Heart right ventricle (tissue), 16 donors: Measurements from ENCODE around the gene PIM1. TPM values are rescaled to one million over a fixed set of nuclear protein-coding genes. Genes with fewer than 3 reads are reported as not detected.
A peak's percentile ranks its signal among the peaks of the same experiment; 100 is the strongest.

Source experiments
- ATAC-seq, 8 donors: fragments of 200-7000 bp; cut with Tn5 transposase; one replicate each; pipeline ENCODE4 v1.9.1; 2020; ENCODE audit warnings: mild to moderate bottlenecking in 8 of 8, moderate library complexity in 8 of 8, moderate number of reproducible peaks in 1 of 8
- DNase-seq, 2 donors: peaks; one replicate each; pipeline ENCODE4 v3.0.0-alpha.2; 2020
- H3K27ac ChIP-seq, 10 donors: fragments of 200-600 bp; sonication (generic) in 2 of 10; one replicate each; pipeline versions ENCODE4 v1.5.0 to v1.8.0; 2020 to 2022; ENCODE audit warnings: mild to moderate bottlenecking in 3 of 10
- H3K27me3 ChIP-seq, 7 donors: fragments of 200-600 bp; one replicate each; pipeline ENCODE4 v1.8.0; 2021 to 2022; ENCODE audit warnings: mild to moderate bottlenecking in 2 of 7
- H3K36me3 ChIP-seq, 9 donors: fragments of 200-600 bp; sonication (generic) in 1 of 9; one replicate each; pipeline versions ENCODE4 v1.5.0 to v1.8.0; 2020 to 2022; ENCODE audit warnings: mild to moderate bottlenecking in 2 of 9
- H3K4me1 ChIP-seq, 9 donors: fragments of 200-600 bp; sonication (generic) in 1 of 9; one replicate each; pipeline versions ENCODE4 v1.5.0 to v1.8.0; 2020 to 2022; ENCODE audit warnings: mild to moderate bottlenecking in 4 of 9
- H3K4me3 ChIP-seq, 10 donors: fragments of 200-600 bp; sonication (generic) in 2 of 10; one replicate each; pipeline versions ENCODE4 v1.5.0 to v1.8.0; 2020 to 2022; ENCODE audit warnings: mild to moderate bottlenecking in 7 of 10, moderate library complexity in 2 of 10
- H3K9me3 ChIP-seq, 11 donors: fragments of 200-600 bp in 10 of 11; sonication (generic) in 2 of 11; one replicate each; pipeline versions ENCODE4 v1.5.0 to v1.8.0; 2013 to 2022; ENCODE audit warnings: mild to moderate bottlenecking in 2 of 11, control low read depth in 1 of 11, moderate library complexity in 1 of 11
- CTCF ChIP-seq, 9 donors: fragments of 200-600 bp; sonication (generic) in 2 of 9; IDR thresholded peaks; one replicate each; pipeline versions ENCODE4 v1.5.0 to v1.8.0; 2021 to 2022; ENCODE audit warnings: antibody characterized with exemption in 9 of 9, mild to moderate bottlenecking in 5 of 9, moderate library complexity in 1 of 9
- WGBS, 2 donors: extraction: QIAGEN DNeasy Blood & Tissue Kit; methylation state at CpG; one replicate each; pipeline ENCODE4 v1.1.7; 2013; ENCODE audit warnings: inconsistent platforms in 1 of 2; 5-methylcytosine and 5-hydroxymethylcytosine counted together
- intact Hi-C, 10 donors: fragments of 100-400 bp; cut with DNase I; formaldehyde crosslinking; loops; one replicate each; pipeline versions ENCODE4 v1.11.1 to v1.14.2; 2022
- polyA plus RNA-seq, 2 donors: library from polyadenylated mRNA; stranded (reverse); fragments of 200-250 nt; gene quantifications; one replicate each; pipeline ENCODE4 v1.2.3, GENCODE V29; 2013
- total RNA-seq, 10 donors: library from RNA; stranded (reverse); fragmentation: NEBNext Ultra II Directional in 3 of 10; extraction: Animal tissue kit (Norgen Biotek cat#: 25700) in 3 of 10; gene quantifications; one replicate each; pipeline versions ENCODE4 v1.2.1 to v1.2.4, GENCODE V29; 2021 to 2023
- donor health status: Arrhythmogenic right ventricular cardiomyopathy.
- donor health status: ischemic (EF 13 %, LVEDD 7.1; RV severe dilation, severe dysfunction).
- donor health status: healthy with polysubstance abuse.
- donor health status: DM: no; HTN: yes; CAD: no.
- donor health status: DM: no; HTN: no; CAD: no.
- donor health status: ischemic (EF 25% LVEDD 6.9; RV normal size, moderate dysfunction).
- donor health status: ischemic (EF 25% LVEDD 5.7; RV mildly dilated, moderate dysfunction).
- donor health status: healthy.
- donor health status: DM: yes; HTN: yes; CAD: no.
- donor health status: Ischemic cardiomyopathy.
- donor health status: ischemic (EF 35%, LVEDD 5.7; RV mildly dilated, moderate dysfunction).
- donor health status: nonischemic (EF 11% LVEDD 7.7; RV severe dilation, severe dysfunction).
- donor health status: DM: yes; HTN: yes; CAD: no.
- donor health status: PGD.
- donor health status: ischemic (EF 29% LVEDD 5.4; RV normal size, mild dysfunction).
- donor health status: nonischemic (EF 23%, LVEDD 6.1; RV moderate dilation, normal function).

PIM1 gene
- total and polyA plus RNA-seq, 12 donors = 9.2 to 106 (median 16.3) TPM

GRCh38 chr6:37200085-37200484 is 30.1 kb downstream of the PIM1 start:
- Histone ChIP-seq H3K36me3 (no peaks in the 10 kb centered on the region), H3K27ac (no peak overlapping the region), H3K9me3 (no peaks in the 10 kb centered on the region), H3K4me1 (peaks cover 0 to 21% (median 0%) of the 10 kb centered on the region in 9 donors), H3K4me3 (no peak overlapping the region), H3K27me3 (peaks cover 0 to 7% (median 0%) of the 10 kb centered on the region in 7 donors)
- WGBS, 2 donors = 73 to 86% methylated on average over 5 of the region's 5 CpGs
- TF ChIP-seq CTCF (IDR thresholded peaks at IDR 0.05) = no peak
- DNase-seq = no peak
- intact Hi-C loops = loop anchor here in 2 of 10 donors (10.0 kb wide), 3 partner anchors 305 to 435 kb away; partner anchors contain the start of gene C6orf89 (in 1 of the 2)
- ATAC-seq = no peak

- 88 to 90% methylated on average over 1 of the region's 1 CpG for WGBS, 2 donors
- no peak for ATAC-seq
- intact Hi-C loops = loop anchor here in 2 of 10 donors (10.0 kb wide), 3 partner anchors 307 to 437 kb away; partner anchors contain the start of gene C6orf89 (in 1 of the 2)
Observed at GRCh38 chr6:37201726-37202125, 31.8 kb downstream of the PIM1 start.

GRCh38 chr6:37202788-37203491 is 33.0 kb downstream of the PIM1 start:
- WGBS, 2 donors = 60 to 69% methylated on average over 7 of the region's 7 CpGs
- Histone ChIP-seq H3K36me3 (no peaks in the 10 kb centered on the region), H3K27ac (no peak overlapping the region), H3K4me3 (no peak overlapping the region), H3K27me3 (peaks cover 0 to 7% (median 0%) of the 10 kb centered on the region in 7 donors), H3K4me1 (peaks cover 0 to 42% (median 0%) of the 10 kb centered on the region in 9 donors), H3K9me3 (no peaks in the 10 kb centered on the region)
- no peak for TF ChIP-seq CTCF (IDR thresholded peaks at IDR 0.05)
- ATAC-seq (no peak), DNase-seq (no peak)
- intact Hi-C loops = loop anchor here in 2 of 10 donors (10.0 kb wide), 3 partner anchors 308 to 438 kb away; partner anchors contain the start of gene C6orf89 (in 1 of the 2)

More at GRCh38 chr6:37201726-37202125, 31.8 kb downstream of the PIM1 start:
- DNase-seq = no peak
- no peaks in the 10 kb centered on the region for H3K9me3 ChIP-seq
- peaks cover 0 to 33% (median 0%) of the 10 kb centered on the region in 9 donors for H3K4me1 ChIP-seq
- no peak overlapping the region for H3K4me3 ChIP-seq
- TF ChIP-seq CTCF (IDR thresholded peaks at IDR 0.05) = no peak
- H3K36me3 ChIP-seq = no peaks in the 10 kb centered on the region
- peaks cover 0 to 7% (median 0%) of the 10 kb centered on the region in 7 donors for H3K27me3 ChIP-seq
- H3K27ac ChIP-seq = no peak overlapping the region

DNA sequence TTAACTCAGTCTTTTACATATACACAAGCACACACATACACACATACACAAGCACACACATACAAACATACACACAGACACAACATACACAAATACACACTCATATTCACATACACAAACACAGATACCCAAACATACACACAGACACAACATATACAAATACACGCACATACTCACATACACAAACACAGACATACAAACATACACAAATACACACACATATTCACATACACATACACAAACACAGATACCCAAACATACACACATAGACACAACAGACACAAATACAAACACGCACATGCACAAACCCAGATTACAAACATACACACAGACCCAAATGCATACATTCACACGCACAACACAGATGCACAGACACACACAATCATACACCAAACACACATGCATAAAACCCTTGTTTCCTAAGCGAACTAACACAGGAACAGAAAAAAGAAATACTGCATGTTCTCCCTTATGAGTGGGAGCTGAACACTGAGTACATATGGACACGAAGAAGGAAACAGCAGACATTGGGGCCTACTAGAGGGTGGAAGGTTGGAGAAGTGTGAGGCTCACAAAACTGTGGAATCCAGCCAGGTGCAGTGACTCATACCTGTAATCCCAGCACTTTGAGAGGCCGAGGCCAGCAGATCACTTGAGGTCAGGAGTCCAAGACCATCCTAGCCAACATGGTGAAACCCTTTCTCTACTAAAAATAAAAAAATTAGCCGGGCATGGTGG is 34.2 kb downstream of the PIM1 start:
- intact Hi-C loops = loop anchor here in 2 of 10 donors (10.0 kb wide), 3 partner anchors 309 to 439 kb away; partner anchors contain the start of gene C6orf89 (in 1 of the 2)
- Histone ChIP-seq H3K4me1 (peaks cover 0 to 49% (median 0%) of the 10 kb centered on the region in 9 donors), H3K27me3 (peaks cover 0 to 7% (median 0%) of the 10 kb centered on the region in 7 donors), H3K4me3 (no peak overlapping the region), H3K27ac (no peak overlapping the region), H3K9me3 (no peaks in the 10 kb centered on the region), H3K36me3 (no peaks in the 10 kb centered on the region)
- DNase-seq (no peak), ATAC-seq (peak in 2 of 8 donors; percentile 42 to 72)
- 79% methylated on average over 7 of the region's 7 CpGs for WGBS, 2 donors
- TF ChIP-seq CTCF (IDR thresholded peaks at IDR 0.05) = no peak
